ENCODE measurements around the gene MALRD1.

Gene MALRD1

GRCh38 chr10:19408924-19409323, 360.3 kb downstream of the MALRD1 start:
- no peak for DNase-seq

GRCh38 chr10:19411119-19411518, 362.5 kb downstream of the MALRD1 start:
- DNase-seq, result no peak

- no peak for DNase-seq
Measured at GRCh38 chr10:19412531-19412930, 363.9 kb downstream of the MALRD1 start.

GRCh38 chr10:19416164-19416563, 367.6 kb downstream of the MALRD1 start:
- DNase-seq, result no peak

GRCh38 chr10:19417740-19418139, 369.1 kb downstream of the MALRD1 start:
- no peak for DNase-seq

GRCh38 chr10:19421674-19422073, 373.1 kb downstream of the MALRD1 start:
- DNase-seq, result no peak

- DNase-seq, result no peak
Measured at GRCh38 chr10:19426034-19426433, 377.4 kb downstream of the MALRD1 start.

- no peak for DNase-seq
Measured at GRCh38 chr10:19431622-19432351, 383.2 kb downstream of the MALRD1 start.

GRCh38 chr10:19449860-19450259, 401.3 kb downstream of the MALRD1 start:
- no peak for DNase-seq

GRCh38 chr10:19451356-19451755, 402.8 kb downstream of the MALRD1 start:
- DNase-seq, result no peak

GRCh38 chr10:19451937-19452336, 403.3 kb downstream of the MALRD1 start:
- DNase-seq, result no peak

- no peak for DNase-seq
Measured at GRCh38 chr10:19453967-19454366, 405.4 kb downstream of the MALRD1 start.

- no peak for DNase-seq
Measured at GRCh38 chr10:19461588-19461987, 413.0 kb downstream of the MALRD1 start.

GRCh38 chr10:19466709-19467108, 418.1 kb downstream of the MALRD1 start:
- DNase-seq, result no peak

- no peak for DNase-seq
Measured at GRCh38 chr10:19468413-19468812, 419.8 kb downstream of the MALRD1 start.

- DNase-seq, result no peak
Measured at GRCh38 chr10:19469521-19469920, 420.9 kb downstream of the MALRD1 start.

- DNase-seq, result no peak
Measured at GRCh38 chr10:19479854-19480253, 431.3 kb downstream of the MALRD1 start.

GRCh38 chr10:19480353-19480752, 431.8 kb downstream of the MALRD1 start:
- DNase-seq, result no peak

- DNase-seq, result no peak
Measured at GRCh38 chr10:19483421-19483820, 434.8 kb downstream of the MALRD1 start.

- DNase-seq, result no peak
Measured at GRCh38 chr10:19488592-19489280, 440.1 kb downstream of the MALRD1 start.

GRCh38 chr10:19491166-19491565, 442.6 kb downstream of the MALRD1 start:
- DNase-seq, result no peak

- DNase-seq, result no peak
Measured at GRCh38 chr10:19493917-19494316, 445.3 kb downstream of the MALRD1 start.

GRCh38 chr10:19497026-19497425, 448.4 kb downstream of the MALRD1 start:
- DNase-seq, result no peak

Data from SW 1271 (cell line).